ENCODE results near the gene STX18.

- TF ChIP-seq ZNF274 (IDR thresholded peaks at IDR 0.05; ENCODE audit: low read depth, low read length): no peak
- TF ChIP-seq YY1 (IDR thresholded peaks at IDR 0.05; ENCODE audit: insufficient read depth, insufficient read length): no peak
- no peak for TF ChIP-seq SUZ12 (IDR thresholded peaks at IDR 0.05; ENCODE audit: extremely low read depth, insufficient read depth, insufficient read length)
These were observed 34.4 kb downstream of the STX18 start for GRCh38 chr4:4507403-4507802.

Data from NT2/D1 (cell line).